ENCODE results near the gene MSX1.

Gene MSX1

DNA sequence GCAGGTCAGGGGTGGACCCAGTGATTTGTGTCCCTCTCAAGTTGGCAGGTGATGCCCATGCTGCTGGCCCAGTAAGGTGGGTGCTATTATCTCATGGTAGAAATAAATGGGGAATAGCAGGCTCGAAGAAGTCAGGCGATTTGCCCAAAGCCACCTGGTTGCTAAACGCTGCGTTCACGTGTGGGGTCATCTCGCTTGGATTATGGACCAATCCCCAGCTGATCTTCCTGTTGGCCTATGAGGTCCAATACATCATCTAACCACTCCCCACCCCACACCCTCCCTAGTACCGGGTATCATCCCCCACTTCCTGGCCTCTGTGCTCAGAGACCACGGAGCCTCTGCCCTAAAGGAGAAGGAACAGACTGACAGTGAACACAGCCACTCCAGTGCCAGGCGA is 18.3 kb upstream of the MSX1 start:
- no peak for DNase-seq (ENCODE audit: low read depth in 2 of 2)

DNA sequence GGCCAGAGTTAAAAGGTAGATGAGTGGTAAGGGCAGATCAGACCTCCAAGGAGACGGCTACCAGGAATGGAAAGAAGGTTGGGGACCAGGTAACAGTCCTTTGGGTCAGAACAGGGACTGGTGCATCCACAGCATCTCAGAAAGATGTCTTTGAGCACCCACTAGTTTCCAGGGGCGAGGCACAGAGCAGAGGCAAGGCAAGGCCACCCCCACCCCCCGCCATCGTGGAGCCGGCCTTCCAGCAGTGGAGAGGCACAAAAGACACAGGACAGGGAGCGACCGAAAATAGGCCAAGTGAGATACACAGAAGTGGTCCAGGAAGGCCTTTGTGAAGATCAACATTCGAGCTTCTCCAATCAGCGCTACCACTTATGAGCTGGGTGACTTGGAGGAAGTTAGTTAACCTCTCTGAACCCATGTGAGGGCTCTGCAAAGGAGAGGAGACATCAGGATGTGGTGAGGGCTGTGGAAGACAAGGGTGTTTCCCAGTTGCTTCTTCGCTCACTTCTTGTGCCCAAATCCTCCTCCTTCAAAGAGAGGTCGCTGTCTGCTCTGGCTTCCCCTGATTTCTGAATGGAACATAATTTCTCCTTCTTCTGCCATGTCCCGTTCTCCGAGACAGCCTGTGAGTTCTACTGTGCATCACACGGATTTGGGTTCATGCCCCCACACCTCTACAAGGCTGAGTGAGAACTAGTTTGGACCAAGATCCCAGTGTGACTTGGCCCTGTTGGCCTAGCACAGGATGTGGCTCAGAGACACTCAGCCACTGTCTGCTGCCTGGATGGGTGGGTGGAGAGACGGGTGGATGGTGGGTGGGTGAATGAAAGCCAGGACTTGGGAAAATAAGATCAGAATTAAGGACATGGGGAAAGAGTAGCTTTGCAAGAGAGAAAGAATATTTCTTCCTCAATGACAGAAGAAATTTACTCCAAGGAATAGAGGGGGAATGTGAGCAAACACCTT is 16.7 kb upstream of the MSX1 start:
- DNase-seq (ENCODE audit: low read depth in 2 of 2), result no peak

DNA sequence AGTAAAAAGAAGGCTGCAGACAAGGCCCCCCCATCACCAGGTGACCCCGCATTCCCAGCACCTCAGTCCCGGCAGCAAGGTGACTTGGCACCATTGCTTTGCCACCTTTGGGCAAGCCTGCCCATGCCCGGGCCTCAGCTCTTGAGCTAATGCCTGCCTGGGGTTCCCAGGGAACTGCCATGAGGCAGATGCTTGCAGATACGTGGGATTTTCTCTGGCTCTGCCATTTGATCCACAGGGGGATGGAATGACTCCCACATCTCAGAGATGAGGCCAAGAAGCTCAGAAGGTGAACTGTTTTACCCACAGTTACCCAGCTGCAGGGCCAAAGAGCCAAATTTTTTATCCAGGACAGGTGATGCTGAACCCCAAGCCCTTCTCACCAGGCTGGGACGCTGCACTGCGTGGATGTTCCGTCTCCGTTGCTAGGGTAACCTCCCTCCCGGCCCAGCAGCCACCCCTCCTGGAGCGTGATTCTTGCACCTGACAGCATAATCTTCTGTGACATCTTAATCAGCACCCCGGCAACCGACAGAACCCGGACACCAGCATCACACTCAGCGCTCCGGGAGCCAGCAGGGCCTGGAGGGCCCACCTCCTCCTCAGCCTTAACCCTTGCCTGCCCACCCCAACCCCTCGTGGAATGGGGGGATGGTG is 15.7 kb upstream of the MSX1 start:
- DNase-seq (ENCODE audit: low read depth in 2 of 2), result no peak

DNA sequence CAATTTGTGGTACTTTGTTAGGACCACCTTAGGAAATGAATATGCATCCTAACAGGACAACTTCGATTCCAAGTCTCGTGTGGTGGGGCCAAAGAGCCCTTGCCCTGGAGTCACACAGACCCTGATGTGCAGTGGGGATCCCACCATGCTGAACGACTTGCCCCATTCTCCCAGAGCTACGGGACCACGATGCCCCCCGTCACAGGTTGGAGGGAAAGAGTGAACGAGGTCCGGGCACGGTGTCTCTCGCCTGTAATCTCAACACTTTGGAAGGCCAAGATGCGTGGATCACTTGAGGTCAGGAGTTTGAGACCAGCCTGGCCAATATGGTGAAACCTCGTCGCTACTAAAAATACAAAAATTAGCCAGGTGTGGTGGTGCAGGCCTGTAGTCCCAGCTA is 14.4 kb upstream of the MSX1 start:
- DNase-seq (ENCODE audit: low read depth in 2 of 2), result no peak

DNA sequence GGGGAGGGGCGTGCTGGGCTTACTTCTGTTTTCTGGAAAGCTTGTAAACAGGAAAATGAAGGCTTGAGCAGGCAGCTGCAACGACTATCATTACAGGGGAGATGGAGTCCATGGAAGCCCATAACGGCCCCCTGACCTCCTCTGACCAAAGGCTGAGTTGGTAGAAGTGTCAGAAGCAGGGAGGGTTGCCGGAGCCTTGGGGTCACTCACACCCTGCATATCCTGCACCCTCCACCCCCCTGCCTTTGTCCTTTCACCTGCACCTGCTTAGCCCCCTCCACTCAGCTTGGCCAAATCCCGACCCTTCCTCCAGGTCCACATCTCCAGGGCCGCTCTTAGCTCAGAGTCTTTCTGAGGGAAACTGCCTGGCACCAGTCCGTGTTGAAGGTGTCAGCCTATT is 12.5 kb upstream of the MSX1 start:
- no peak for DNase-seq (ENCODE audit: low read depth in 2 of 2)

DNA sequence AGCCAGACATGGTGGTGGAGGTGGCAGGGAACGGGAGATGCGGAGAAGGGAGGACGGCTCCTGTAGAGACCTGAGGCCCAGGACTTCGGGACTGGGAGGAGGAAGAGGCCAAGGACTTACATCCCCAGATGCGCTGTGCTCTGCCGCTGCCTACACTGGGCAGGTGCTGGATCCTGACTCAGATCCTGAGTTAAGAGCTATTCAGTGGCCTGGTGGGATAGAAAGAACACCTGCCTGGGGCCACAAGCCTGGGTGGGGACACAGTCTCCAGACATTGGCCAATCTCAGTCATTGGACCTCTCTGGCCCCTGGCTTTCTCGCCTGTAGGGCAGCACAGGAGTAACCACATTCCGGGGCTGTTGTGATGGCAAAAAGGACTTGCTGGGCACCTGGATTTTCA is 10.9 kb upstream of the MSX1 start:
- DNase-seq (ENCODE audit: low read depth in 2 of 2), result no peak

DNA sequence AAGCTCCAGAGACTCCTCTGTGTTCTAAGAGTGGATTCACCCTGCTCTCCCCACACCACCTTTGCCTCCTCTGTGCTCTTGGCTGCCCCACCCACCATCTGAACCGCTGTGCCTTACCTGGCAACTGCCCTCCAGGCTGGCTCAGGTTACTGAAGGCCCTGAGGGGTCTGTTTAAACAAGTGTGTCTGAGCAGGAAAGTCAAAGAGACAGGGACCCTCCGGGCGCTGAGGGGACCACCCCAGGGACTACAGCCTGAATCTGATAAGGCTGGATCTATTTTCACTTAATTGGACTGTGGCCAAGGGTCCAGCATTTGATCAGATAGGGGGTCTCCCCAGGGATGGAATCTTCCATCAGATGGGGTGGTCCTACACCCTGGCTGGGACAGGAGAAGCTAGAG is 10.4 kb upstream of the MSX1 start:
- DNase-seq (ENCODE audit: low read depth in 2 of 2), result no peak

DNA sequence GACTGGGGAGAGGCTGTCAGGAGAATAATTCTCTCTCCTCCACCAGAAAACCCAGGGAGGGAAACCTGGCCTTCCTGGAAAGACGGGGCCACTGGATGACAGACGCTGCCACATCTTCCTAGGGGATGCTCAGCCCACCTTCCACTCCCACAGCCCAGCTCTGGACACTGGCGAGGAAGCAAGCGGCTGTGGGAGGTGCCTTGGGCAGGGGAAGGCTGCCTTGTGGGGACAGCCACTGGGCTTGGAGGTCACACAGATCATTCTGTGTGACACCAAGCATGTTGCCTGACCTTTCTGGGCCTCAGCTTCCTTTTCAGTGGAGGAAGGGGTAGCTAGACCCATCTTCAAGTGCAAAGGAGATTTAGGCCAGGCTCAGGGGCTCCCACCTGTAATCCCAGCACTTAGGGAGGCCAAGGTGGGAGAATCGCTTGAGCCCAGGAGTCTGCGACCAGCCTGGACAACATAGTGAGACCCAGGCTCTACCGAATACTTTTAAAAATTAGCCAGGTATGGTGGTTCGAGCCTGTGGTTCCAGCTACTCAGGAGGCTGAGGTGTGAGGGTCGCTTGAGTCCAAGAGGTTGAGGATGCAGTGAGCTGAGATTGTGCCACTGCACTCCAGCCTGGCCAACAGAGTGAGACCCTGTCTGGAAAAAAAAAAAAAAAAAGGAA is 9.8 kb upstream of the MSX1 start:
- no peak for DNase-seq (ENCODE audit: low read depth in 2 of 2)

DNA sequence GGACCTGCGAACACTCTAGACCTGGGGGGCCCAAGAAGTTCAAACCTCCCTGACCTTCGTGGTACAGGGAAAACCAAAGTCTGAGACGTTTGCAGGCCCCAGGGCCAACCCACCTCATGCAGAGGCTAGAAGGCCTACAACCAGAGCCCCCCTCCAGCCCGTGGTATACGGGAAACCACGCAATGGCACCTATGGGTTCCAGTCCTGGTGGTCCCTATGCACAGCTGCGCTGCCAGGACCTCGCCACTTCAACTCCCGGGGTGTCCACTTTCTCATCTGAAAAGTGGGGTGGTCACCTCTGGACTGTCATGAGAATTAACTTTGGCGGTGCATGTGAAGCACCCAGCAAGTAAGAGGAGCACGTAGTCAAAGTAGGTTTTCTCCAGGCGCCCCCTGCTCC is 8.4 kb upstream of the MSX1 start:
- no peak for DNase-seq (ENCODE audit: low read depth in 2 of 2)

DNA sequence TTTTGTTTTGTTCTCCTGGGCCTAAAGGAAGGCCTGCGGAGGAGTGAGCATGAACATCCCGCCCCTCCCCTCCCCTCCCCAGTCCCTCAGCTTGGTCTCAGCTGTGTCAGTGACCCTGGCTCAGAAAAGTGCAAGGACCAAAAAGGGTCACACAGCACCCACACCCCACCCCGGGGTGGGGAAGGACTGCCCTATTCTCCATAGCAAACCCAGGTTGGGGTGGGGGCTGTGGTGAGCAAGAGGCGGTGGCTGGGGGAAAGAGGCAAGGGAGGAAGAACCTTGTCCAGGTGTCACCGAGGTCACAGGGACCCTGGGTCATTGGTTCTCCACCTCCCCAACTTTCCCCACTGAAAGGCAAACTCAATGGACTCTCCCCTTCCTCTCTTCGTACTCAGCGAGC is 7.6 kb upstream of the MSX1 start:
- no peak for DNase-seq (ENCODE audit: low read depth in 2 of 2)

DNA sequence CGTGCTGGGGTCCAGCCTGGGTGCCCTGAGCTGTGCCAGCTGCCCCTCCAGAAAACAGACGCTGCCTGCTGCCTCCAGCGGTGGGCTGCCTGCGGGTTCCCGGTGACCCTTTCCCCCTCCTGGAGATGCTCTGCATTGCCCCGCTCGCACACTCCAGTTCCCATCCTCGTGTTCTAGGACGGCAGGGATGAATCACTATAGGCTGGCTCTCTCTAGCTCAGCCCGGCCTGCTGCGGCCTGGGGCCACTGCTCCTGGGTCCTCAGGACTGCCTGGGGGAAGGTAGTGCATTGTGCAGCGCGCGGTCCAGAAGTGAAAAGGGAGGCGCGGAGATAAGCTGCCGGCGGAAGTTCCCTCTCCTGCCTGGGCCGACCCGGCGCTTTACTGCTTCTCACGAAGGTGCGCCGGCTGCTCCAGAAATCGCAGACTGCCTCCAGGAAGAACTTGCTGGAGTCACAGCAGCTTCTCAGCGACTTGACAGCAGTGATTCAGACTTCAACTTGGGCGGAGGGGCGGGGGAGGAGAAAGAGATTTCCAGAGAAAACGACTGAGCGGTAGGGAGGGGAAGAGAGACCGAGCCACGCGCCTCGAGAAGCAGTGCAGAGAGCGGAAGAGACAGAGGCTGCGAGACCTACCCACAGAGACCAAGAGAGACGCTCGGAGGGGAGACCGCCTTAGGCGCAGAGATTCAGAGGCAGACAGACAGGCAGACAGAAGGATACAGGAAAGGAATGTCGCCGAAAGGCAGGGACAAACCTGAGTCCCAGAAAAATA is 6.7 kb upstream of the MSX1 start:
- no peak for DNase-seq (ENCODE audit: low read depth in 2 of 2)

DNA sequence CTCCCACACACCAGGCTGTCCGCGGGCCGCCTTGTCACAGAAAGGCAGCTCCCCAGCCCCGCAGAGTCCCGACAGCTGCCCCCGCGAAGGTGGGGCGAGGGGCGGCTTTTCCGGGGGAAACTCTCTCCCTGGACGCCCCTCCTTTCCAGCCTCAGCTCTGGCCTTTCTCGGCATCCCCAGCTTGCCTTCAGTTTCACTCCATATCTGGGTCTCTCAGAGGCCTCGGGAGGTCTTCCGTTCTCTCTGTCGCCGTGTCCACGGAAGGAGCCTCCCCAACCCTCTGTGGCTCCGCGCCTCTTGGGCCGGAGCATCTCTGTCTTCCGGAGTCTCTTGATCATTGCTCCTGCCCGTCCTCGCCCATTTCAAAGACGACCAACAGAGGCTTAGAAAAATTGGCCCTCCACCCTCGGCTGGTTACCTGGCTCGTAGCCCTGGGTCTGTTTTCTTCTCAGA is 6.1 kb upstream of the MSX1 start:
- no peak for DNase-seq (ENCODE audit: low read depth in 2 of 2)

DNA sequence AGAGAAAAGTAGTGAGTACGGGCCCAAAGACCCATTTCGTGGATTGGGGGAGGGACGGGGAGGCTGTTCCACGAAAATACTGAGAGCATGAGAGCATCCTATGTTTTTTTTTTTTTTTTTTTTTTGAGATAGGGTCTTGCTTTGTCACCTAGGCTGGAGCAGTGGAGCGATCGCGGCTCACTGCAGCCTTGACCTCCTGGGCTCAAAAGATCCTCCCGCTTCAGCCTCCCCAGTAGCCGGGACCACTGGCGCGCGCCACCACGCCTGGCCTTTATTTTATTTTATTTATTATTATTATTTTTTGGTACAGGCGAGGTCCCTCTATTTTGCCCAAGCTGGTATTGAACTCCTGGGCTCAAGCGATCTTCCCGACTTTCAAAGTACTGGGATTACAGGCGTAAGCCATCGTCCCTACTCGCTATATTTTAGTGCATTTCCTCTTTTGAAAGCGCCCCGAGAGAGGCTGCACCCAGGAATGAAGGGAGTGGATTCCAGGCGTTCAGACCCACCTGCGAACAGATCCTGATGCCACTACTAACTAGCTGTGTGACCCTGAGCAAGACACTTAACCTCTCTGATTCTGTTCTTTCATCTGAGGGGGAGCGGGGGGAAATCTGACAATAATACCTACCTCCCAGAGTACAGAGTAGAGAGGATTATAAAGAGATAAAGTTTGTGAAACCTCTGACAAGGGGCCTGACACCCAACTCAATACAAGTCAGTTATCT is 5.4 kb upstream of the MSX1 start:
- DNase-seq (ENCODE audit: low read depth in 2 of 2), result no peak

DNA sequence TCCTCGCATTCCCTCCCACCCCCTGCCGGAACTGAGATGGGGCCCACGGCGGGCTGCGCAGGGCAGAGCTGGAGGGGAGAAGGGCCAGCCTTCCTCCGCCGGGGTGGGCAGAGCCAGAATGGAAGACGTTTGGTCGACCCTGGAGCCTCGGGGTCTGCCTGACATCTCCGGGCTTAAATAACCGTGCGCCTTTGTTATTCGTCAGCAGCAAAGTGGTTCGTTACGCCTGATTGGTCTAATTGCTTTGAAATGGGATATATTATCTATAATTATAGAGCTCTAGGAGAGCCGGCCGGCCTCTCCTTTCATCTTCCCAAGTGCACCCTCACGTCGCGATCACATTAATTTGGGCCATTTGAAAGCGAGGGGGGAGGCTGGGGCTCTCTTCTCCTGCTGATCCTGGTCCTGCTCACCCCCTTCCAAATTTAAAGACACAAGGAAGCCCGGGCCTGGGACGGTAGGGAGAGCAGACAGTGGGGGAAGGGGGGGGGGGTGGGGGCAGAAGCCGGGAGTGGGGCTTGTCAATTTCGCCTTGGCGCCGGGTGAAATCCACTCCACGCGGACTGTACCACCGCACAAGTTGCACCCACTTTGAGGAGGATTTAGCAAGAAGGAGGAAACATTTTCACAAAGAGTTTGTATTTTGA is 4.7 kb upstream of the MSX1 start:
- DNase-seq (ENCODE audit: low read depth in 2 of 2), result no peak

DNA sequence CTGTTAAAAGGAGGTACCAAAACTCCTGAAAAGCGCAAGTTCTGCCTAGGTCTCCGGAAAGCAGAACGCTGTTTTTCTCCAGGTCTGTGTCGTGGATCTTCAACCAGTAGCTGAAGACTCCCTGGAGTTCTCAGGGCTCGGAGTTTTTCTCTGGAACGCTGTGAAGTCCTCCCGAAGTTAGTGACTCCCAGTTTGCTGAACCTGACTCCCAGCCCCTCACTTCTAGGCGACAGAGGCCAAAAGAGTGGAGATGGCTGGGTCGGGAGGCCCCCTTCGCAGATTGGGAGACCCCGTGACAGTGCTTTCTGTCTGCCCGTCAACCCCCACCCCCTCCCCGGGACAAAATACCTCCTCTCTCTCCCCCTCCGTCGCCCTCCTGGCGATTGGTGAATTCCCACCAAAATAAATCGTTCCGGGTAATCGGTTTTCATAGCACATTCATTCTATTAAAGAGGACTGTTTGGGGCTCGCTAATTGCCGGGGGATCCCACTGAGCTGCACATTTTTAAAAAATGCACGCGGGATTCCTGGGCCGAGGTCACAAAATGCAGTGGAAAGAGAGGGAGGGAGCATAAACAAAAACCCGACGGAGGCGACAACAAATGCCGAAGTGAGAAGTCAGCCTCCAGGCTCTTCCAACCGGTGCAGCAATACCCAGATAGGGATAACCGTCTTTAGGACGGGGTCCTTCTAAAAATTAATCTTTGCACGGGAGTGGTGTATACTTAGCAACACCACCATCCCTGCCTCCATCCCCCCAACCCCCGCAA is 4.0 kb upstream of the MSX1 start:
- no peak for DNase-seq (ENCODE audit: low read depth in 2 of 2)

DNA sequence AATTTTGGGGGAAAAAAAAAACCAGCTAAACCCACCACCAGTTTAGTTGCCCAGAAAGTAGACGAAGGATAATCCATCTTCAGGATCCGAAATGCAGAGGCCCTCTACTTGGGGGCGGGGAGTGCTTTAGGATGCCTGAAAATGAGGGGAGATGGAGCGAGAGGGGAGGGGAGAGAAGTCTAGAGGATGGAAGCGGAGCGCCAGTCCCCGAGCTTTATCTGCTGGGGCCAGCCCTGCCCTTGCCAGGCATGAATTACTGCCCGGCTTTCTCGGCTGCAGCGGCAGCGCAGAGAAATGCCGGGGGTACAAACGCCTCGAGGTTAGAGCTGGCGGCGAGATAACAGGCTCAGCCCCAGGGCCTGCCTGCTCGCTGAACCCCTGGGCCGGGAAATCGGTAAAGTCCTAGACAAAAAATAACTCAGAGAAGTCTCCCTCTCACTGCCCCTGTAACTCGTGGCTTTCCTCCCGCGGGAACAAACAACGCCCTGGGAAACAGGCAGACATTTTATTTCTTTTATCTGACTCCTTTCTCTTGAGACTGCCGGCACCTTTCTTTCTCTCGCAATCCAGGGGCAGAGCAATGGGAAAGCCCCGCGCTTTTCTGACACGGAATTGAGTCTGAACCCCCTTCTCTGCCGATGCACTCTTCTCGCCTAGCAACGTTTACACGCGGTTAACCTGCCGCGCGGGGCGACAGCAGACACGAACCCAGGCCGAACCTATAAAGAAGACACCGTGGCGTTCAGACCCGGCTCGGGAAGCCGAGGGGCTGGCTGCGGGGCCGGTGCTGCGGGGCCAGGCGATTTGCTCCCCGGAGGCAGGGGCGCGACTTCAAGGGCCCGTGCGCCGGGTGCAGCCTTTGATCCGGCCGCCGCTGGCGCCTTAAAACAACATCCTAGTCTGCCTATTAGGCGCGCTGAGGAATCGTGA is 3.1 kb upstream of the MSX1 start:
- no peak for DNase-seq (ENCODE audit: low read depth in 2 of 2)

DNA sequence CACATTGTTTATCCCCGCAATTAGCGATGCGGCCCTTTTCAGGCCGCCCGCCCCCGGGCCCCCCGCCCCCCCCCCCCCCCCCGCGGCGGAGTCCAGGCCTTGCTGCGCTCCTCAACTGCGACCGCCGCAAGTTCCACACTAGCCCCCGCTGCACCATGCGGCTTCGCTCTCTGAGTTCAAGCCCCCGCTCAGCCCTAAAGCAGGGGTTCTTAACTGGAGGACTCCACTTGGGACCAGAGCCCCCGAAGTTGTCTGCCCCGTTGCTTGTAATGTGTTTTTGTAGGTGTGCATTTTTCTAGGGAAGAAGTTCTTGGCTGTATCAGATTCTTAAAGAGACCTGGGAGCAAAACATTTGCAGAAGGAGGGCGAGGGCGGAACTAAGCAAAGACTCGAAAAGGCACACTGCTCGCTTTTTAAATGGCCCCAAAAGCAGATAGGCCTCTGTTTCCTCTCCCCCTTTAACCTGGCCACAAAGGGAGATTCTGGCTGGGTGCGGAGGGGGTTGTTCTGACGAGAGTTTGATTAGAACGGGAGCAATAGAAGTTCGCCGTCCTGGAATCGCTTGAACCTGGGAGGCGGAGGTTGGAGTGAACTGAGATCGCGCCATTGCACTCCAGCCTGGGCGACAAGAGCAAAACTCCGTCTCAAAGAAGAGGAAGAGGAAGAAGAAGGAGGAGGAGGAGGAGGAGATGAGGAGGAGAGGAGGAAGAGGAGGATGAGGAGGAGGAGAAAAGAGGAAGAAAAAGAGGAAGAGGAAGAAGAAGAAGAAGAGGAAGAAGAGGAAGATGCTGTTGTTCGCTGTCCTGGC is 2.3 kb upstream of the MSX1 start:
- DNase-seq (ENCODE audit: low read depth in 2 of 2), result no peak
